Fibroblast of the aortic adventitia (primary cell): ENCODE results near the gene KHNYN. TPM values are rescaled to one million over a fixed set of nuclear protein-coding genes. Genes with fewer than 3 reads are reported as not detected.
"Not testable (repeated sequence)": the region's sequence is repeated elsewhere in the genome, so short reads cannot be mapped to it uniquely, and the experiment has no call there.

ENCODE experiments used
- DNase-seq: peaks from one replicate; pipeline ENCODE4 v3.0.0-alpha.2; 2010; ENCODE audit warnings: low read depth
- H3K4me3 ChIP-seq: 2 replicates; pipeline ENCODE4 v1.5.1; 2011; ENCODE audit warnings: low read depth, mild to moderate bottlenecking, control low read depth, low read length, moderate library complexity
- total RNA-seq: library from RNA; depleted of rRNA; stranded (reverse); fragments of >200 nt; gene quantifications from 2 replicates; pipeline ENCODE4 v1.2.3, GENCODE V29; 2012; ENCODE audit warnings: low replicate concordance
- TF ChIP-seq, protein P1 (sequence below): IDR thresholded peaks from 2 replicates; pipeline ENCODE4 v1.5.1; 2011; ENCODE audit warnings: mild to moderate bottlenecking, low read length, control low read depth, inconsistent platforms; ENCODE audit not compliant: insufficient read depth

Gene KHNYN
- total RNA-seq, 1 donor = 39.8 TPM

DNA sequence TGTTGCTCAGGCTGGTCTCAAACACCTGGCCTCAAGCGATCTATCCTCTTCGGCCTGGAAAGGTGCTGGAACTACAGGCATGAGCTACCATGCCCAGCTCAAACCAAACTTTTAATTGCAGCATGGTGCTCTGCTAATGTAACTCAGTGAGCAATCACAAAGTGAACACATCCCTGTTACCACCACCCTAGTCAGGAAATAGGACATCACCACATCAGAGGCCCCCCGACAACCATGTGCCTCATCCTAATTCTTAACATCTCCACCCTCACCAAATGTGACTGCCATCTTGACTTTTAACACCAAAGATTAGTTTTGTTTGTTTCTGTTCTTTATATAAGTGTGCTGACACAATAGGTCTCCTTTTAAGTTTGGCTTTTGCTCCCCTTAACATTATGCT, 35.6 kb downstream of the KHNYN start:
- DNase-seq = no peak
- TF ChIP-seq, protein P1, sequence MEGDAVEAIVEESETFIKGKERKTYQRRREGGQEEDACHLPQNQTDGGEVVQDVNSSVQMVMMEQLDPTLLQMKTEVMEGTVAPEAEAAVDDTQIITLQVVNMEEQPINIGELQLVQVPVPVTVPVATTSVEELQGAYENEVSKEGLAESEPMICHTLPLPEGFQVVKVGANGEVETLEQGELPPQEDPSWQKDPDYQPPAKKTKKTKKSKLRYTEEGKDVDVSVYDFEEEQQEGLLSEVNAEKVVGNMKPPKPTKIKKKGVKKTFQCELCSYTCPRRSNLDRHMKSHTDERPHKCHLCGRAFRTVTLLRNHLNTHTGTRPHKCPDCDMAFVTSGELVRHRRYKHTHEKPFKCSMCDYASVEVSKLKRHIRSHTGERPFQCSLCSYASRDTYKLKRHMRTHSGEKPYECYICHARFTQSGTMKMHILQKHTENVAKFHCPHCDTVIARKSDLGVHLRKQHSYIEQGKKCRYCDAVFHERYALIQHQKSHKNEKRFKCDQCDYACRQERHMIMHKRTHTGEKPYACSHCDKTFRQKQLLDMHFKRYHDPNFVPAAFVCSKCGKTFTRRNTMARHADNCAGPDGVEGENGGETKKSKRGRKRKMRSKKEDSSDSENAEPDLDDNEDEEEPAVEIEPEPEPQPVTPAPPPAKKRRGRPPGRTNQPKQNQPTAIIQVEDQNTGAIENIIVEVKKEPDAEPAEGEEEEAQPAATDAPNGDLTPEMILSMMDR = no peak
- no peak overlapping the region for H3K4me3 ChIP-seq

DNA sequence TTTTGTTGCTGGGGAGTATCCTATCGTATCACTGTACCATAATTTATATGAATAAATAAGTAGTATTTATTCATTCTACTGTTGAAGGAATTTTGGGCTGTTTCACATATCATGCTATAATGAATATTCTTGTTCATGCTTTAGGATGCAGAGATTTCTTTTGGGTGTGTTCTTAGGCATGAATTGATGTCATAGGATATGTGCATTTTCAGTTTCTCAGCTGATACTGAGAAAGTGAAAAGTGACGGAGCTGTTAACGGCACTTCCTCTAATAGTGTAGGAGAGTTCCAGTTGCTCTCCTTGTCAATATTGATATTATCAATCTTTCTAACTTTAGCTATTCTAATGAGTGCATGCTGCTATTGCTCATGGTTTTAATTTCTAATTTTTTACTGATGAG, 36.1 kb downstream of the KHNYN start:
- no peak for DNase-seq
- TF ChIP-seq, protein P1 = no peak
- no peak overlapping the region for H3K4me3 ChIP-seq

DNA sequence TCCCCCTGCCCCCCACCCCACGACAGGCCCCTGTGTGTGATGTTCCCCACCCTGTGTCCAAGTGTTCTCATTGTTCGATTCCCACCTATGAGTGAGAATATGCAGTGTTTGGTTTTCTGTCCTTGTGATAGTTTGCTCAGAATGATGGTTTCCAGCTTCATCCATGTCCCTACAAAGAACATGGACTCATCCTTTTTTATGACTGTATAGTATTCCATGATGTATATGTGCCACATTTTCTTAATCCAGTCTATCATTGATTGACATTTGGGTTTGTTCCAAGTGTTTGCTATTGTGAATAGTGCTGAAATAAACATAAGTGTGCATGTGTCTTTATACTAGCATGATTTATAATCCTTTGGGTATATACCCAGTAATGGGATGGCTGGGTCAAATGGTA, 40.7 kb downstream of the KHNYN start:
- H3K4me3 ChIP-seq = not testable (repeated sequence)

DNA sequence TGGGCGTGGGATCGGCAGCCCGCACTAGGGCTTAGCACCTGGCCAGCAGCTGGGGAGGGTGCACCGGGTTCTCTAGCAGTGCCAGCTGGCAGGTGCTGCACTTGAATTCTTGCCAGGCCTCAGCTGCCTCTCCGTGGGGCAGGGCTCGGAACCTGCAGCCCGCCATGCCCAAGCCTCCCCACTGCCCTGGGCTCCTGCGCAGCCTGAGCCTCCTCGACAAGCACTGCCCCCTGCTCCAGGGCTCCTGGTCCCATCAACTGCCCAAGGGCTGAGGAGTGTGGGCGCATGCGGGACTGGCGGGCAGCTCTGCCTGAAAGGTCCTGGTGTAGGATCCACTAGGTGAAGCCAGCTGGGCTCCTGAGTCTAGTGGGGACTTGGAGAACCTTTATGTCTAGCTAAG, 43.5 kb downstream of the KHNYN start:
- TF ChIP-seq, protein P1 = no peak
- DNase-seq = no peak
- no peak overlapping the region for H3K4me3 ChIP-seq

More for the DNA sequence above, 40.7 kb downstream of the KHNYN start:
- not testable (repeated sequence) for DNase-seq

DNA sequence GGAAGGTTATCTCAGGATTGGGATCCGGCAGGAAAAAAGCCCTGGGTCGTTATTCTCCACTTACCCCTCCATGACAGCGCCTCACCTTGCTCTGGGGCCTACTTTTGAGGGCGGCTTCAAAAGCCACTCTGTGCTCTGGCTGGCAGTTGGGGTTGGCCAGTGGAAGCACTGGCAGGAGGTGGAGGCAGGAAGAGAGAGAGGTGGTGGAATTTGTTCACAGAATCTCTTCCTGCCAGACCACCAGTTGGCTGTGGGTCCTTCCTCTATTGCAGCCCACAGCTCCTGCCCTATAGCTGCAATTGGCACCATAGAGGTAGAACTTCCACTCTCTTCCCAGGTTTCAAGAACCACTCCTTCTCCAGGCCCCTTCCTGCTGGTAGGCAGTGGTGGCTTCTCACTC, 45.5 kb downstream of the KHNYN start:
- no peak for DNase-seq
- H3K4me3 ChIP-seq = no peak overlapping the region
- TF ChIP-seq, protein P1 = no peak

DNA sequence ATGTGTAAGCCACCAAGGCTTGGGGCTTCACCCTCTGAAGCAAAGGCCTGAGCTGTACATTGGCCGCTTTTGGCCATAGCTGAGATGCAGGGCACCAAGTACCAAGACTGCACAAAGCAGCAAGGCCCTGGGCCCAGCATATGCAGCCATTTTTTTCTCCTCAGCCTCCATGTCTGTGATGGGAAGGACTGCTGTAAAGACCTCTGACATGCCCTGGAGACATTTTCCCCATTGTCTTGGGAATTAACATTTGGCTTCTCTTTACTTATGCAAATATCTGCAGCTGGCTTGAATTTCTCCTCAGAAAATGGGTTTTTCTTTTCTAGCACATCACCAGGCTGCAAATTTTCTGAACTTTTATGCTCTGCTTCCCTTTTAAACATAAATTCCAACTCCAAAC, 50.2 kb downstream of the KHNYN start:
- DNase-seq, H3K4me3 ChIP-seq: not testable (repeated sequence)

DNA sequence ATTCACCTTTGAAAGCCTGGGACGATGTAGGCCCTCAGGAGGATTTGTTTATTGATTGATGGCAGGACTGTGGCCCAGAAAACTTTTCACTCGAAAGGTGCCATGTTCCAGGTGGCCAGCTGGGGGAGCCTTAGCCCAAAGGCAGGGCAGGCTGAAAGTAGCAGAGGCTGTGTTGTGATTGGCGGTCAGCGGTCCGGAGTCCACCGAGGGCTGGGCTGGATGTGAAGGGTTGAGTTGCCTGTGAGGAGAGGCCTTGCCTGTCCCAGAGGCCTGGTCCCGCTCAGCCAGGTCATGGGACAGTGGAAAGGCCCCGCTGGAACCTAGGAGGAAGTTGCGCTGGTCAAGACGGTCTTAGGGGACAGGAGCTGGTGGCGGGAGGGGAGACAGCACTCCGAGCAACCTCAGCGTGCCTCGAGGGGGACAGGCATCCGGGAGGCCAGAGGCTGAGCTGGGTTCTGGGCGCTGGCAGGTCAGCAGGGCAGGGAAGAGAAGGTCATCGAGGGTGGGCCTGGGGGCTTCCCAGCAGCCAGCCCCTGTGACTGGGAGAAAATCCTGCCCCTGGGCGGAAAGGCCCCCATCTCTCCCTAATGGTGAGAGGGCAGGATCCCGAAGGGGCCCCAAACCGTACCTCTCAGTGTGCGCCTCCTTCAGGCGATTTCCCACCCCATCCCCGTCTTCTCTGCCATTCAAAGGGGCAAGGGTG, 52.0 kb downstream of the KHNYN start:
- no peak overlapping the region for H3K4me3 ChIP-seq
- TF ChIP-seq, protein P1 = peak; percentile 69
- DNase-seq = peak; percentile 11

DNA sequence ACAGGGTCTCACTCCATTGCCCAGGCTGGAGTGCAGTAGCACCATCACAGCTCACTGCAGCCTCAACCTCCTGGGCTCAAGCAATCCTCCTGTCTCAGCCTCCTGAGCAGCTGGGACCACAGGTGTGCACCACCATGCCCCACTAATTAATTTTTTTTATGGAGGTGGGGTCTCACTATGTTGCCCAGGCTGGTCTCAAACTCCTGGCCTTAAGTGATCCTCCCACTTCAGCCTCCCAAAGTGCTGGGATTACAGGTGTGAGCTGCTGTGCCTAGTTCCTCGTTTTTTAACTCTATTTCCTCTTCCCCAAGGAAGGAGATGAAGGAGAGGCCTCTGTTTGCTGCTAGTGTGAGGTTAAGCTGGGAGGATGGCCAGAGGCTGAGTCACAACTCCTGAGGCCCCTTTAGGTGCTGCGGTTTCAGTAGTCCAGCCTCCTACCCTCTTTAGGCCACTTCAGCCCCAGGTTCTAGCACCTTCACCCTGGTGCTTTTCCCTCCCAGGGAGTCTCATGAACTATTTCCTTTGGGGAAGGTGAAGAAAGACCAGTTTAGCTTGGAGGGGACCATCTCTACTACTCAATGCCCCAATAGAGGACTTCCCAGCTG, 53.0 kb downstream of the KHNYN start:
- H3K4me3 ChIP-seq = not testable (repeated sequence)
- peak; percentile 43 for DNase-seq
